Omental fat pad (tissue), 4 donors: ENCODE results near the gene SLC27A2. TPM values are rescaled to one million over a fixed set of nuclear protein-coding genes. Genes with fewer than 3 reads are reported as not detected.
A peak's percentile ranks its signal among the peaks of the same experiment; 100 is the strongest.

Experiments
- ATAC-seq: fragments of 150-250 bp; one replicate; pipeline ENCODE4 v1.9.1; 2016; ENCODE audit warnings: mild to moderate bottlenecking, moderate library complexity; ENCODE audit not compliant: low FRiP score
- DNase-seq: peaks from one replicate; pipeline ENCODE4 v3.0.0-alpha.2; 2019; ENCODE audit warnings: low spot score
- CTCF ChIP-seq, 3 donors: fragments of 450-650 bp; IDR thresholded peaks; one replicate each; pipeline ENCODE4 v1.5.1; 2016 to 2017; ENCODE audit warnings: antibody characterized with exemption in 3 of 3, mild to moderate bottlenecking in 3 of 3, moderate library complexity in 2 of 3
- total RNA-seq, 4 donors: library from RNA; depleted of rRNA; stranded (reverse); fragments of >200 nt; gene quantifications; one replicate each; pipeline ENCODE4 v1.1.0, GENCODE V29; 2016

The SLC27A2 gene
- total RNA-seq, 4 donors from 2014 or later = 1.6 to 11.4 (median 5.5) TPM

- no peak for TF ChIP-seq CTCF (IDR thresholded peaks at IDR 0.05)
- no peak for ATAC-seq
- no peak for DNase-seq
These were observed 5.1 kb upstream of the SLC27A2 start for GRCh38 chr15:50176869-50177268.

GRCh38 chr15:50180091-50180490 is 1.9 kb upstream of the SLC27A2 start:
- DNase-seq = no peak
- no peak for ATAC-seq
- no peak for TF ChIP-seq CTCF (IDR thresholded peaks at IDR 0.05)

- DNase-seq = no peak
- TF ChIP-seq CTCF (IDR thresholded peaks at IDR 0.05) = no peak
- ATAC-seq = no peak
These were observed 1.4 kb upstream of the SLC27A2 start for GRCh38 chr15:50180582-50180981.

- TF ChIP-seq CTCF (IDR thresholded peaks at IDR 0.05) = no peak
- DNase-seq (no peak), ATAC-seq (no peak)
These were observed 611 bp upstream of the SLC27A2 start for GRCh38 chr15:50181201-50181968.

GRCh38 chr15:50182219-50183013 is 420 bp downstream of the SLC27A2 start:
- no peak for TF ChIP-seq CTCF (IDR thresholded peaks at IDR 0.05)
- peak; percentile 39 for ATAC-seq
- DNase-seq = no peak

GRCh38 chr15:50183112-50183794 is 1.3 kb downstream of the SLC27A2 start:
- ATAC-seq (no peak), DNase-seq (no peak)
- TF ChIP-seq CTCF (IDR thresholded peaks at IDR 0.05) = no peak
